22Rv1 (cell line): Measurements from ENCODE around the gene RAB26.

Source experiments
- H3K27ac ChIP-seq: fragments of 450-650 bp; 2 replicates; pipeline ENCODE4 v1.5.1; 2017
- ZFX ChIP-seq: fragments of 450-650 bp; IDR thresholded peaks from 2 replicates; pipeline ENCODE4 v1.6.1; 2017; ENCODE audit warnings: antibody characterized with exemption, borderline replicate concordance
- TF ChIP-seq, protein P1 (sequence below): fragments of 450-650 bp; IDR thresholded peaks from 2 replicates; pipeline ENCODE4 v1.5.1; 2017; ENCODE audit warnings: mild to moderate bottlenecking

RAB26 gene

DNA sequence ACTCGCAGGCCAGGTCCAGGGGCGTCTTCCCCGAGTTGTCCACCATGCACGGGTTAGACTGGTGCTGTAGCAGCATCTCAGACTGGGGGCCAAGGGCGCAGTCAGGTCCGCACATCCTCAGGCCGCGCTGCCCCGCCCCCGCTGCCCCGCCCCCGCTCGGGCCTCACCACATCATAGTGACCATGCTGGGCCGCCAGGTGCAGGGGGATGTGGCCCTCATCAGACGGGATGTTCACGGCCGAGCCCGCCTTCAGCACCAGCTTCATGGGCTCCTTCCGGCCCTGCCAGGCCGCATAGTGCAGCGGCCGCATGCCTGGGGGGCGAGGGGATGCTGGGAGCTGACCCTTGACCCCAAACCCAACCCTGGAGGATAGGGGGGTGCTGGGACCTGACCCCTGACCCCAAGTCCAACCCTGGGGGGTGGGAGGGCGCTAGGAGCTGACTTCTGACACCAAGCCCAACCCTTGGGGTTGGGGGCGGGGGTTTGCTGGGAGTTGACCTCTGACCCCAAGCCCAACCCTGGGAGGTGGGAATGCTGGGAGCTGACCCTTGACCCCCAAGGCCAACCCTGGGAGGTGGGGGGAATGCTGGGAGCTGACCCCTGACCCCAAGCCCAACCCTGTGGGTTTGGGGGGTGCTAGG is 40.9 kb downstream of the RAB26 start:
- H3K27ac ChIP-seq = no peak overlapping the region
- no peak for TF ChIP-seq ZFX
- TF ChIP-seq, protein P1, sequence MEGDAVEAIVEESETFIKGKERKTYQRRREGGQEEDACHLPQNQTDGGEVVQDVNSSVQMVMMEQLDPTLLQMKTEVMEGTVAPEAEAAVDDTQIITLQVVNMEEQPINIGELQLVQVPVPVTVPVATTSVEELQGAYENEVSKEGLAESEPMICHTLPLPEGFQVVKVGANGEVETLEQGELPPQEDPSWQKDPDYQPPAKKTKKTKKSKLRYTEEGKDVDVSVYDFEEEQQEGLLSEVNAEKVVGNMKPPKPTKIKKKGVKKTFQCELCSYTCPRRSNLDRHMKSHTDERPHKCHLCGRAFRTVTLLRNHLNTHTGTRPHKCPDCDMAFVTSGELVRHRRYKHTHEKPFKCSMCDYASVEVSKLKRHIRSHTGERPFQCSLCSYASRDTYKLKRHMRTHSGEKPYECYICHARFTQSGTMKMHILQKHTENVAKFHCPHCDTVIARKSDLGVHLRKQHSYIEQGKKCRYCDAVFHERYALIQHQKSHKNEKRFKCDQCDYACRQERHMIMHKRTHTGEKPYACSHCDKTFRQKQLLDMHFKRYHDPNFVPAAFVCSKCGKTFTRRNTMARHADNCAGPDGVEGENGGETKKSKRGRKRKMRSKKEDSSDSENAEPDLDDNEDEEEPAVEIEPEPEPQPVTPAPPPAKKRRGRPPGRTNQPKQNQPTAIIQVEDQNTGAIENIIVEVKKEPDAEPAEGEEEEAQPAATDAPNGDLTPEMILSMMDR = no peak

DNA sequence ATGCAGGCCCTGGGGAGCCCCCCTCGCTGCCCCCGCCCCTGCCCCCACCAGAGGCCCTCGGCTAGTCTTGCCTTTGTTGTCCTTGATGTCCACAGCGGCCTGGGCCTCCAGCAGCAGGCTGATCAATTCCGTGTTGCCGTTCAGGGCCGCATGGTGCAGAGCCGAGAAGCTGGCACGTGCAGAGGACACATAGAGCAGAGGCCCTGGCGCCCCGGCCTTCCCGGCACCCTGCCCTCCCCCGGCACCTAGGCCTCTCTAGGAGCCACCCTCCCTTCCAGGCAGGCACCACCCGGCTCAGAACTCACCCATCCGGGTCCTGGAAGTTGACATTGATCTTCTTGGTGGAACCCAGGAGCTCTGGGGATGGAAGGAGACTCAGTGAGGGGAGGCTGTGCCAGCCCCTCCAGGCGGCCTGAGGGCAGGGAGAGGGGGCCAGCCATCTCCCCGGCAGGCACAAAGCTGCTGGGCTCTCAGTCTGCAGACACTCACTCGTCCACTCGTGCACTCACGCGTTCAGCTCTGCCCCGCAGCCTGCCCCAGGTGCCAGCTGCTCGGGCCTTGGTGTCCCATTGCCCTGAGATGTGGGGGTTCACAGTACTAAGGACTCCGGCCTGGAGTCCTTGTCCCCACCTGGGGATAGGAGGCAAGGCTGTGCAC is 41.7 kb downstream of the RAB26 start:
- H3K27ac ChIP-seq = no peak overlapping the region
- no peak for TF ChIP-seq ZFX
- TF ChIP-seq, protein P1 = no peak

DNA sequence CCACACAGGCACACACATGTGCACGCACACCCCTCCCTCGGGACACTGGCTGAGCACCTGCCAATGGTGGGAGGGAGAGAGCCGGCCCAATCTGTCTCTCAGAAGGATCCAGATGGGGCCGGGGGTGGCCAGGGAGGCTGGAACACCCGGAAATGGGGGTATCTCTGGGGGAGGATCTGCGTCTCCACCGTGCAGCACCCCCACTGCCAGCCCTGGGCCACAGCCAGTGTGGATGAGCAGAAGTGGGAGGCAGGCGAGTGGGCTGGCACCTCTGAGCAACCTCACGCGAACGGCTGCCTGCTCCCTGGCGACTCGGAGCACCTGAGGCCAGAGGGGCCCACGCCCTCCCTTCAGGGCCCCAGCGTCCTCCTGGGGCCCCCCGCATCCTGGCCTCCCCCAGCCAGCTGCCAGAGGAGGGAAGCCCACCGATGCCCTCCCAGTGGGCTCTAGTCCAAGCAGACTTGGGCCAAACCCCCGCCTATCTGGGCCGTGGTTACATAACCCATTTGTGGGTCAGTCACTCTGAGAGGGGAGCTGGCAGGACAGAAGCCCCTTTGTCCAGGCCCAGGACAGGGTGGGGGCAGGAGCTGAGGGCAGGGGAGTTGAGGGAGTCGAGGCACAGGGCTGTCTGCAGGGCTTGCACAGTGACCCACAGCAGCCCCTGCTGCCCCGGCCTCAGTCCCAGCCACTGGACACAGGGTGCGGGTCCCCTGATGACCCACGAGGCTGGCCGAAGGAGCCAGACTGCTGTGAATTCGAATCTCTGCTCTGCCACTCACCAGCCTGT is 42.4 kb downstream of the RAB26 start:
- no peak overlapping the region for H3K27ac ChIP-seq
- TF ChIP-seq, protein P1 = no peak
- TF ChIP-seq ZFX = no peak

DNA sequence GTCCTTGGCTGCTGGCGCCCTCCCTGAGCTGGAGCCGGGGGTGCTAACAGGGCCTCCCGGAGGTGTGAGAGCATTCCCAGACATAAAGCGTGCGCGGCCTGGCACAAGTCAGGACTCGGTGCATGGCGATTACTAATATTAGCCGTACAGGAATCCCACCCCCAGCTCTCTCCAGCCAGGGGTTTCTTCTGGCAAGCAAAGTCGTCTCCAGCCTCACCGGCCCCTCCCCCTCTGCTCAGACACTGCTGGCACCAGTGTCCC is 43.0 kb downstream of the RAB26 start:
- no peak overlapping the region for H3K27ac ChIP-seq
- TF ChIP-seq, protein P1 = no peak
- TF ChIP-seq ZFX = no peak

DNA sequence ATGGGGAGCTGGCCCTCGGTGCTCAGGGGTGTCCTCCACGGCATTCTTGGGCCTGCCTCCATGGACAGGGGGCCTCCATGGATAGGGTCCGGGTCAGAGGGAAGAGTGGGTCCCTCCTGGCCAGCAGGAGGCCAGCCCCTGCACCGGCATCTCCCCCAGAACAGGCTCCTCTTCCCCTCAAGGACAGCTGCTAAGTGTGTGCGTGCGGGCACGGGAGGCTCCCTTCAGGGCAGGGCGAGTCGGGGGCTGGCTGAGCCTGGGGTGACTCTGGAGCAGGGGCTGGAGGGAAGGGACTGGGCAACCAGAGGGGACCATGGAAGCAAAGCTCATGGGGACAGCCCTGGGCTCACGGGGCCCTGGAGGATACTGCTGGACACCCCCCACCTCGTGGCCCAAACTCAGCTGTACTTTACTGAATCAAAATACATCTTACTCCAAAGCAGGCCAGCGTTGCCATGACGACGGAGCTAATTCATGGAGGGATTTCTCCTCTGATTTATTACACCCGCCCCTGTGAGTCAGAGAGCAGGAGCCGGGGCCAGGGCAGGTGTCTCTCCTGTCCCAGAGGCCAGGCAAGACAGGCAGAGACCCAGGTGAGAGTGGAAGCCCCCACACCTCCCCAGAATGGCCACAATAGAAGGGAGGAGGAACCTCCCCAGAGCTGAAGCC is 45.9 kb downstream of the RAB26 start:
- TF ChIP-seq, protein P1 = no peak
- no peak for TF ChIP-seq ZFX
- 0 out of 2 replicates have a peak overlapping the region, but pooled peaks have one; percentile 50 for H3K27ac ChIP-seq

DNA sequence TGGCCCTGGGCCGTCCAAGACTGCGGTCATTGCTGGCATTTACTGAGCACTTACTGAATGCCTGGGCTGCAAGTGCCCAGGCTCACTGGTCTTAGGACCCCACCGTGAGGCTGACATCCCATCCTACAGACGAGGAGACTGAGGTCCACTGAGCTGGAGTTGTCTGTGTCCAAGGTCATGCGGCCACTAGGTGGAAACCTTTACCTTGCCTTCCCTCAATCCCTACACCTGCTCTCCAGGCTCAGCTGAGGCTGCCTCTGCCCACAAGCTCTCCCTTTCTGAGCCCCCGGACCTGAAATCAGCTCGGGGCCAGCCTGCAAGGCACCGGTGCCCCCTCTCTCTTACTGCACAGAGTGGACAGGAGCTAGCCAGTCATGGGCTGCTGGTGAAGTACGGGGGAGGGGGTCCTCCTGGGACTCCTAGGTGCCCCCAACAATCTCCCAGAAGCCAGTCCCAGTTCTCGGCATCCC is 46.5 kb downstream of the RAB26 start:
- TF ChIP-seq, protein P1 = peak; percentile 70
- no peak for TF ChIP-seq ZFX
- H3K27ac ChIP-seq = peak overlapping the region; percentile 50
